IPS DF 6.9 (cell line): ENCODE data around the gene MAT1A.

Experiments
- DNase-seq: peaks from one replicate; pipeline ENCODE4 v3.0.0-alpha.2; 2013; ENCODE audit warnings: low read depth, low spot score
- H3K27ac ChIP-seq: one replicate; pipeline ENCODE4 v1.5.1; 2013; ENCODE audit warnings: low read length, control low read depth
- H3K27me3 ChIP-seq: 2 replicates; pipeline ENCODE4 v1.6.1; 2013; ENCODE audit warnings: mild to moderate bottlenecking, low read length; ENCODE audit not compliant: control insufficient read depth, insufficient read depth
- H3K36me3 ChIP-seq: 2 replicates; pipeline ENCODE4 v1.6.1; 2013; ENCODE audit warnings: low read length; ENCODE audit not compliant: control insufficient read depth, insufficient read depth
- H3K4me1 ChIP-seq: 2 replicates; pipeline ENCODE4 v1.6.1; 2013; ENCODE audit warnings: low read length; ENCODE audit not compliant: control insufficient read depth, insufficient read depth
- H3K4me3 ChIP-seq: 2 replicates; pipeline ENCODE4 v1.5.1; 2013; ENCODE audit warnings: mild to moderate bottlenecking, low read length
- H3K9me3 ChIP-seq: 2 replicates; pipeline ENCODE4 v1.6.1; 2013; ENCODE audit warnings: low read length, inconsistent platforms; ENCODE audit not compliant: control insufficient read depth, insufficient read depth
- WGBS: extraction: QIAGEN DNeasy Blood & Tissue Kit; methylation state at CpG from one replicate; pipeline ENCODE4 v1.1.7; 2013; ENCODE audit warnings: mixed read lengths, missing lambda C conversion rate; ENCODE audit not compliant: insufficient read length, insufficient coverage; 5-methylcytosine and 5-hydroxymethylcytosine counted together

MAT1A gene

GRCh38 chr10:80289451-80290287 is at the start of gene MAT1A:
Gene MAT1A, minus strand, starts transcription at chr10:80289658. Its CDS starts 235 bp downstream, at chr10:80289423.
- Histone ChIP-seq H3K36me3 (no peaks in the 10 kb centered on the region), H3K4me3 (no peak within 1 kb of the TSS)

DNA sequence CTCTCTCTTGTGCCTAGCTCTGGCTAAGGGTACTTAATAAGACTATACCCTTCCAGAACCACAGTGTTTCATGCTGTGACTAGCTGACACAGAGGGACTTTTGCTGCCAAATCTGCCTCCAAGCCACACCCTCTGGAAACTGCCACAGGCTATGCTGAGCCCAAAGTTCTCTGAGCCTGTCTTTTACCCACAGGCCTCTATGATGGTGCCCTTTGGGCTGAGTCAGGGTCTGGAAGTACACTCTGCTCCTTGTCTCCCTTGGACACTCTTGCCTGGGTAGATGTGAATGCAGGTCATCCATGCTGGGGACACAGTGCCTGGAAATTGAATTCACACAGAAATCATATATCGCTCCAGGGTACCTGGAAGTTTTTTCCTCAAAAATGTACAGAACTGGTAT is 44.5 kb upstream of the MAT1A start:
- no CpG with 5 or more reads among the region's 1 CpG for WGBS
- Histone ChIP-seq H3K27me3 (no peaks in the 10 kb centered on the region), H3K36me3 (no peaks in the 10 kb centered on the region), H3K9me3 (no peaks in the 10 kb centered on the region), H3K4me3 (no peak overlapping the region), H3K4me1 (no peaks in the 10 kb centered on the region), H3K27ac (no peak overlapping the region)
- DNase-seq, result no peak

More at GRCh38 chr10:80289451-80290287, at the start of gene MAT1A:
- Histone ChIP-seq H3K27ac (no peak within 1 kb of the TSS), H3K4me1 (peaks cover 2% of the 10 kb centered on the region; the same call in 1 of the 2 replicates), H3K9me3 (no peaks in the 10 kb centered on the region), H3K27me3 (no peaks in the 10 kb centered on the region)
- DNase-seq, result peak; percentile 43
- WGBS, result no CpG with 5 or more reads among the region's 9 CpGs

- H3K4me1 ChIP-seq, result no peaks in the 10 kb centered on the region
- H3K4me3 ChIP-seq, result no peak overlapping the region
- no CpG with 5 or more reads among the region's 6 CpGs for WGBS
- DNase-seq, result no peak
- no peaks in the 10 kb centered on the region for H3K27me3 ChIP-seq
- H3K9me3 ChIP-seq, result no peaks in the 10 kb centered on the region
- H3K36me3 ChIP-seq, result no peaks in the 10 kb centered on the region
- no peak overlapping the region for H3K27ac ChIP-seq
These were observed 35.5 kb upstream of the MAT1A start for GRCh38 chr10:80324891-80325364.

DNA sequence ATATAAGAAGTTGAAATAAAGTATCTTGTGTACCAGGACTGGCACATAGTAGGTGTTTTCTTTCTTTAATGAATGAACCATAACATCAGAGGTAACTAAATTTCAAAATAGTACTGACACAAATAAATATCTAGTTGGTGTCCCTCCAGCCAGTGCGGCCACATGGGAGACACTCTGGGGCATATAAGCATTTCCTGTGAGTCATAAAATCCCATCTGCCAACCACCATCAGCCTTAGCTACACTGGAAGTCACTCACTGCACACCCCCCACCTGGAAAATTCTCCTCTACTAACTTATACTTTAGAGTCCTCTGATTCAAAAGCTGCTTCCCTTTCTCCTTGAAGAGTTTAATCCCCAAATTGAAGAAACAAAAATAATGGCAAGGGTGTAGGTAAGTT is 34.6 kb upstream of the MAT1A start:
- Histone ChIP-seq H3K4me3 (no peak overlapping the region), H3K4me1 (no peaks in the 10 kb centered on the region), H3K27me3 (no peaks in the 10 kb centered on the region), H3K36me3 (no peaks in the 10 kb centered on the region), H3K9me3 (no peaks in the 10 kb centered on the region), H3K27ac (no peak overlapping the region)
- DNase-seq, result no peak
- no CpG with 5 or more reads among the region's 1 CpG for WGBS

DNA sequence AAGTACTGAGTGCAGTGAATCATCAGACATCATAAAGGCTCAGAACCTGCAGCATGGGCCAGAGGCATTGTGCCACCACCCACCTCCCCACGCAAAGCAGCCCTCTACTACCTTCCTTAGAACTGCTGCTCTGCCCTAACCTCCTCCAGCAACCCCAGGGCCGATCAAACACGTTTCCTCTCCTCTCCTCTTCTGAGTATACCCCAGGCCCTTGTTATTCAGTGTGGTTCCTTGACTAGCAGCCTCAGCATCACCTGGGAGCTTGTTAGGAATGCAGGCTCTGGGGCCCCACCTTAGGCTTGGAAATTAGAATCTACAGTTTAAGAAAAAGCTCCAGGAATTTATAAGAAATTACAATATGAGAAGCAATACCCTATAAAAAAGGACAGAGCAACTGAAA is 33.9 kb upstream of the MAT1A start:
- Histone ChIP-seq H3K27ac (no peak overlapping the region), H3K4me3 (no peak overlapping the region), H3K27me3 (no peaks in the 10 kb centered on the region), H3K9me3 (no peaks in the 10 kb centered on the region), H3K36me3 (no peaks in the 10 kb centered on the region), H3K4me1 (no peaks in the 10 kb centered on the region)
- no CpG with 5 or more reads among the region's 3 CpGs for WGBS
- no peak for DNase-seq

GRCh38 chr10:80322711-80323110 is 33.3 kb upstream of the MAT1A start:
- Histone ChIP-seq H3K4me3 (no peak overlapping the region), H3K36me3 (no peaks in the 10 kb centered on the region), H3K4me1 (no peaks in the 10 kb centered on the region), H3K27me3 (no peaks in the 10 kb centered on the region), H3K9me3 (no peaks in the 10 kb centered on the region), H3K27ac (no peak overlapping the region)
- no CpG with 5 or more reads among the region's 1 CpG for WGBS
- no peak for DNase-seq

DNA sequence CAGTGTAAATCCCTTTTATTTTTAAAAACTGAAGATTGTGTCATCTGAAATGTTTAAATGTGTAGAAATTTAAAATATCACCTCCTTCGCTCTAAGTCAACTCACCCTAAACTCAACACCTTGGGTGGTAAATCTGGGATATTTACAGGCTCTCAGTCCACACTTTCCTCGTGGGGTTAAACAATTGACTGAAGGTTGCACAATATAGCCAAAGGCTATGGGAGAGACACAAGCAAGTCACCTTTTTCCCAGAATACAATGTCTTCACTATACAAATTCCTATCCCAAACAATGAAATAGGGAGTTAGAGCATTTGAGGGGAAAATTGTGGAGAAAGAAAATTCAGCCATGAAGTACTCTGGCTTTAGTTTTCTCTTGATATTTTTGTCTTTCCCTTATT is 32.7 kb upstream of the MAT1A start:
- WGBS, result no CpG with 5 or more reads among the region's 2 CpGs
- Histone ChIP-seq H3K4me1 (no peaks in the 10 kb centered on the region), H3K27ac (no peak overlapping the region), H3K9me3 (no peaks in the 10 kb centered on the region), H3K4me3 (no peak overlapping the region), H3K36me3 (no peaks in the 10 kb centered on the region), H3K27me3 (no peaks in the 10 kb centered on the region)
- DNase-seq, result no peak

DNA sequence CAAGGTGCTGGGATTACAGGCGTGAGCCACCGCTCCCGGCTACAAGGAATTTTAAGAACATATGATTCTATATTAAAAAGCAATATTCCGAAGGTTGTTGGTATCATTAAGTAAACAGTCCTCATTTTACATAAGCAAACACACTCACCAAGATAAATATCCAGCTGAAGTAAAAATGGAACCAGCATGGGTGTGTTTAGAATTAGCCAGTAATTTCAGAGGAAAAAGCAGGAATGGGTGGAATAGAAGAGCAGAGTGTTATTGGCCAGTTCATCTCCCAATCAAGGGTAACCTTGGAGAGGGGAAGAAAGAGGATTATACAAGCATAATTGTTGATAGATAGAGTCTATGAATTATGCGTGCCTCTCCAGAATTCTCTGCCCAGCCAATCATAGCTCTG is 31.7 kb upstream of the MAT1A start:
- no peaks in the 10 kb centered on the region for H3K4me1 ChIP-seq
- no peak for DNase-seq

GRCh38 chr10:80320377-80320776 is 30.9 kb upstream of the MAT1A start:
- no peak overlapping the region for H3K27ac ChIP-seq
- no peaks in the 10 kb centered on the region for H3K9me3 ChIP-seq
- H3K27me3 ChIP-seq, result no peaks in the 10 kb centered on the region
- H3K4me3 ChIP-seq, result no peak overlapping the region
- DNase-seq, result no peak
- no peaks in the 10 kb centered on the region for H3K36me3 ChIP-seq
- no peaks in the 10 kb centered on the region for H3K4me1 ChIP-seq

More for the DNA sequence above, 31.7 kb upstream of the MAT1A start:
- H3K36me3 ChIP-seq, result no peaks in the 10 kb centered on the region
- H3K27ac ChIP-seq, result no peak overlapping the region
- no peaks in the 10 kb centered on the region for H3K9me3 ChIP-seq
- no peaks in the 10 kb centered on the region for H3K27me3 ChIP-seq
- no peak overlapping the region for H3K4me3 ChIP-seq
- WGBS, result no CpG with 5 or more reads among the region's 5 CpGs

DNA sequence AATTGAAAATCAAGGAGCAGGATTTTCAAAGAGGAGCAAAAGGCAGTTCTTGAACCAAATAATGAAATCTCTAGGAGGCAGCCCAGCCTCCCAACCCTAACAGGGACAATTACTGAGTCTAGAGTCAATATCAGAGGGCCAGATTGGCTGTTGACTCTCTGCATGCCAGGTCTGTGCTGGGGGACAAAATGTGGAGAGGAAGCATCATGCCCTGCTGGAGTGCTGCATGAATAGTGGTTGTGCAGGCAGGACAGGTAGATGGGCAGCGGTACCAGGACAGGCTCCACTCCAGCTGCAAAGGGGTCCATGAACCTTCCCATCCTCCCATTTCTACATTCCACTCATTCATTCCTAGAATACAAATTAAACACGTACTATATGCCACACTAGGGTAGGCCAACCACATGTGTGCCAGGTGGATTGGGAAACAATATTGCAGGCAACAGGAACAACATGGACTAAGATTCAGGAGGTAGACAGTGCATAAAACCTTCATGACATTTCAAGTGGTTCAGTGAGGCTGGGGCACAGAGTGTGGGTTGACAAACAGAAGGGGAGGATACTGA is 30.4 kb upstream of the MAT1A start:
- Histone ChIP-seq H3K4me1 (no peaks in the 10 kb centered on the region), H3K36me3 (no peaks in the 10 kb centered on the region), H3K27me3 (no peaks in the 10 kb centered on the region), H3K4me3 (no peak overlapping the region), H3K9me3 (no peaks in the 10 kb centered on the region), H3K27ac (no peak overlapping the region)
- no peak for DNase-seq
- no CpG with 5 or more reads among the region's 2 CpGs for WGBS

- H3K27ac ChIP-seq, result no peak overlapping the region
- H3K27me3 ChIP-seq, result no peaks in the 10 kb centered on the region
- WGBS, result no CpG with 5 or more reads among the region's 2 CpGs
- DNase-seq, result no peak
- no peaks in the 10 kb centered on the region for H3K4me1 ChIP-seq
- no peaks in the 10 kb centered on the region for H3K36me3 ChIP-seq
- H3K9me3 ChIP-seq, result no peaks in the 10 kb centered on the region
- H3K4me3 ChIP-seq, result no peak overlapping the region
These were observed 29.9 kb upstream of the MAT1A start for GRCh38 chr10:80319318-80319717.
